CD4-positive, CD25-positive, alpha-beta regulatory T cell (primary cell): ENCODE data around the gene KIF2C. TPM values are rescaled to one million over a fixed set of nuclear protein-coding genes. Genes with fewer than 3 reads are reported as not detected.
A peak's percentile ranks its signal among the peaks of the same experiment; 100 is the strongest.
"Not testable (repeated sequence)": the region's sequence is repeated elsewhere in the genome, so short reads cannot be mapped to it uniquely, and the experiment has no call there.

Source experiments
- ATAC-seq, 2 donors: fragments of 150-1000 bp; cut with Tn5 transposase; one replicate each; pipeline ENCODE4 v1.10.0; 2021; ENCODE audit warnings: low read depth in 2 of 2, moderate number of reproducible peaks in 2 of 2, moderate library complexity in 1 of 2
- DNase-seq, 3 donors: peaks; one replicate each; pipeline versions ENCODE4 v3.0.0 to v3.0.0-alpha.2; 2012 to 2022; ENCODE audit warnings: mixed read lengths in 1 of 3
- H3K27ac ChIP-seq: one replicate; pipeline ENCODE4 v1.7.0; 2013; ENCODE audit warnings: mild to moderate bottlenecking, low read length; ENCODE audit not compliant: insufficient read depth, poor library complexity, severe bottlenecking
- H3K27me3 ChIP-seq: one replicate; pipeline ENCODE4 v1.7.0; 2013; ENCODE audit warnings: low read length; ENCODE audit not compliant: control insufficient read depth, insufficient read depth
- H3K36me3 ChIP-seq: one replicate; pipeline ENCODE4 v1.7.0; 2013; ENCODE audit warnings: mild to moderate bottlenecking, low read length, moderate library complexity; ENCODE audit not compliant: control insufficient read depth, insufficient read depth
- H3K4me1 ChIP-seq: 2 replicates; pipeline ENCODE4 v1.7.0; 2013; ENCODE audit warnings: mild to moderate bottlenecking, low read length; ENCODE audit not compliant: insufficient read depth, control insufficient read depth, poor library complexity, severe bottlenecking
- H3K4me3 ChIP-seq: one replicate; pipeline ENCODE4 v1.7.0; 2013; ENCODE audit warnings: low read depth, mild to moderate bottlenecking, low read length, moderate library complexity
- H3K9me3 ChIP-seq, 2 experiments: 1 replicate in 1 of 2; 2 replicates in 1 of 2; pipeline ENCODE4 v1.7.0; 2013; ENCODE audit warnings: low read length in 2 of 2, mild to moderate bottlenecking in 1 of 2, moderate library complexity in 1 of 2; ENCODE audit not compliant: control insufficient read depth in 2 of 2
- H3K27ac Mint-ChIP-seq, 3 donors: one replicate each; pipeline ENCODE4 v1.8.0; 2020 to 2022; ENCODE audit warnings: mild to moderate bottlenecking in 3 of 3, mixed read lengths in 3 of 3, moderate library complexity in 2 of 3
- H3K27me3 Mint-ChIP-seq: one replicate; pipeline ENCODE4 v1.8.0; 2022; ENCODE audit warnings: mild to moderate bottlenecking, mixed read lengths
- H3K36me3 Mint-ChIP-seq: one replicate; pipeline ENCODE4 v1.8.0; 2020; ENCODE audit warnings: mixed read lengths
- H3K4me1 Mint-ChIP-seq, 4 donors: one replicate each; pipeline ENCODE4 v1.8.0; 2020 to 2022; ENCODE audit warnings: mixed read lengths in 4 of 4, mild to moderate bottlenecking in 1 of 4
- H3K4me3 Mint-ChIP-seq, 4 donors: one replicate each; pipeline ENCODE4 v1.8.0; 2020 to 2022; ENCODE audit warnings: mild to moderate bottlenecking in 4 of 4, mixed read lengths in 4 of 4, moderate library complexity in 3 of 4
- H3K9me3 Mint-ChIP-seq, 7 donors: one replicate each; pipeline ENCODE4 v1.8.0; 2020 to 2022; ENCODE audit warnings: mixed read lengths in 7 of 7, mild to moderate bottlenecking in 3 of 7, moderate library complexity in 2 of 7
- polyA plus RNA-seq, 4 donors: library from polyadenylated mRNA; unstranded; fragments of 300-500 nt; fragmentation: Illumina TruSeq; gene quantifications; one replicate each; pipeline ENCODE4 v1.2.3, GENCODE V29; 2021
- total RNA-seq: library from RNA; stranded (reverse); gene quantifications from one replicate; pipeline ENCODE4 v1.2.3, GENCODE V29; 2022

Gene KIF2C
- total and polyA plus RNA-seq, 5 donors from 2014 or later = 1.1 to 3.9 (median 2.8) TPM

DNA sequence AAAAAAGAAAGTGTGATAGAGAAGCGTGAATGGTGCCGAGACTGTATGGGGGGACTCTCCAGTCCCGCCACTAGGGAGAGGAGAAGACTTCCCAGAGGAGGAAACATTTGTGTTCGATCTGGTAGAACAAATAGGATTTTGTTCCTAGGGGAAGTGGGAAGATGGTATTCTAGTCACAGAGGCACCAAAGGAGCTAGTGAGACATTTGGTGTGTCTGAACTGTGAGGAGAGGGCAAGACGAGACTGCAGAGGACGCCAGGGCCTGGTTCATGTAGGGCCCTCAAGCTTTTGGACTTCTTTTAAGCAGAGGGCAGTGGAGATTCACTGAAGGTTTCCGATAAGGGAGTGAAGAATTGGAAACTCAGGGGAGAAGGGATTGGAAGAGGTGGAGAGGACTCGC is 71.6 kb downstream of the KIF2C start:
- Mint-ChIP-seq H3K36me3 (peaks cover 14% of the 10 kb centered on the region), H3K9me3 (peaks cover 0 to 3% (median 0%) of the 10 kb centered on the region in 7 donors), H3K27me3 (peaks cover 7% of the 10 kb centered on the region), H3K4me3 (peak overlapping the region; percentile 75 to 95 (median 78)), H3K4me1 (peaks cover 6 to 84% (median 49%) of the 10 kb centered on the region in 4 donors), H3K27ac (peak overlapping the region; percentile 99 to 100 (median 99))
- Histone ChIP-seq H3K27ac (peak overlapping the region; percentile 97), H3K36me3 (peaks cover 9% of the 10 kb centered on the region), H3K9me3 (no peaks in the 10 kb centered on the region), H3K4me1 (peaks cover 80% of the 10 kb centered on the region), H3K27me3 (no peaks in the 10 kb centered on the region), H3K4me3 (no peak overlapping the region)
- ATAC-seq (no peak), DNase-seq (no peak)

DNA sequence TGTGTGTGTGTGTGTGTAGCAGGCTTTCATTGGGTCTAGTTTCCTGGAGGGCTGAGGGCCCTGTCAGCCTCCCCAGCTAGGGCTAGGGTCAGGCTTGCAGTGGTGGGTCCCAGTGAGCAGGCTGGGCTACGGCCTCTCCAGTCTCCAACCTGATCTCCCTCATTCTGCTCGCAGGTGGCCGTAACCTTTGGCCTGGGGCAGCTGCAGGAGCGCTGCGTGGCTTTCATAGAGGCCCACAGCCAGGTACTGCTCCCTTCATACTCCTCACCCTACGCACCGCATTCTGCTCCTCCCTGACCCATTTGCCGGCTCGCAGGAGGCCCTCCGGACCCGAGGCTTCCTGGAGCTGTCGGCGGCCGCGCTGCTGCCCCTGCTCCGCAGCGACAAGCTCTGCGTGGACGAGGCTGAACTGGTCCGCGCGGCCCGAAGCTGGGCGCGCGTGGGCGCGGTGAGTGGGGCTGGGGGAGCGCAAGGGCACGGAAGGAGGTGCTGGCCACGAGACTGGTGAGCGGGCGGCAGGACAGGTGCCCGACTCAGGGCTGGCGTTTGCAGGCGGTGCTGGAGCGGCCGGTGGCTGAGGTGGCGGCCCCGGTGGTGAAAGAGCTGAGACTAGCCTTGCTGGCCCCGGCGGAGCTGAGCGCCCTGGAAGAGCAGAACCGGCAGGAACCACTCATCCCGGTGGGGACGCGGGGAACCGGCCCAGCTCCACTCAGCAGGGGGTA is 73.3 kb downstream of the KIF2C start:
- Mint-ChIP-seq H3K36me3 (peaks cover 4% of the 10 kb centered on the region), H3K4me1 (peaks cover 14 to 74% (median 50%) of the 10 kb centered on the region in 4 donors), H3K4me3 (peak overlapping the region in 3 of 4 donors; percentile 88 to 95 (median 90)), H3K27me3 (peaks cover 7% of the 10 kb centered on the region), H3K9me3 (peaks cover 0 to 5% (median 0%) of the 10 kb centered on the region in 7 donors), H3K27ac (peak overlapping the region in 2 of 3 donors; percentile 99 to 100)
- H3K27me3 ChIP-seq = no peaks in the 10 kb centered on the region
- H3K4me1 ChIP-seq = peaks cover 63% of the 10 kb centered on the region
- no peak for DNase-seq
- H3K4me3 ChIP-seq = no peak overlapping the region
- no peaks in the 10 kb centered on the region for H3K36me3 ChIP-seq
- H3K9me3 ChIP-seq = no peaks in the 10 kb centered on the region
- H3K27ac ChIP-seq = peak overlapping the region; percentile 74
- ATAC-seq = no peak

DNA sequence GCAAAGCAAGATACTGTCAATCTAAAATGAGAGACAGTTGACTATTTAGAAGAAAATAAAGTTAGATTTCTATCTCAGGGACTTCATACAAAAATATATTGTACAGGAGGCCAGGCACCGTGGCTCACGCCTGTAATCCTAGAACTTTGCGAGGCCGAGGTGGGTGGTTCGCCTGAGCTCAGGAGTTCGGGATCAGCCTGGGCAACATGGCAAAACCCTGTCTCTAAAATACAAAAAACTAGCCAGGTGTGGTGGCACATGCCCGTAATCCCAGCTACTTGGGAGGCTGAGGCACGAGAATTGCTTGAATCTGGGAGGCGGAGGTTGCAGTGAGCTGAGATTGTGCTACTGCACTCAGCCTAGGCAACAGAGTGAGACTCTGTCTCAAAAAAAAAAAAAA is 76.3 kb downstream of the KIF2C start:
- H3K4me1 Mint-ChIP-seq = peaks cover 17 to 72% (median 48%) of the 10 kb centered on the region in 4 donors
- not testable (repeated sequence) for H3K9me3 Mint-ChIP-seq, DNase-seq, H3K27me3 Mint-ChIP-seq, H3K9me3 ChIP-seq, H3K36me3 Mint-ChIP-seq, ATAC-seq, H3K27ac Mint-ChIP-seq, H3K36me3 ChIP-seq, H3K4me3 ChIP-seq, H3K27ac ChIP-seq, H3K27me3 ChIP-seq
- H3K4me3 Mint-ChIP-seq = peak overlapping the region in 1 of 4 donors; percentile 47
- H3K4me1 ChIP-seq = peaks cover 51% of the 10 kb centered on the region

DNA sequence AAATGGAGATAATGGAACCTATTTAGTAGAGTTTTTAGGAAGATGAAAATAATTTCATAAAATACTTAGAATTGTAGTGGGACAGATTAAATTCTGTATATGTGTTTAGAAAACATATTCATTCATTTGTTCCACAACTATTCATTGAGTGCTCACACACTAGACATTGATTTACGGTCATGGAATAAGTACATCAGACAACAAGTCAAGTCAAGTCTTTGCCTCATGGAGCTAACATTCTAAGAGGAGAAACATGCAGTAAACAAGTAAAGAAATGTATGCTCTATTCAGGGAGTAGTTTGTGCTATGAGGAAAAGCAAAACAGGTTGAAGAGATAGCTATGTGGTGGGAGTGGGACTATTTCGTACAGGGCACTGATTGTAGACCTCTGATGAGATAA is 77.7 kb downstream of the KIF2C start:
- no peaks in the 10 kb centered on the region for H3K9me3 ChIP-seq
- peak overlapping the region; percentile 21 to 92 (median 76) for H3K4me3 Mint-ChIP-seq
- no peak overlapping the region for H3K4me3 ChIP-seq
- no peaks in the 10 kb centered on the region for H3K36me3 ChIP-seq
- peaks cover 38% of the 10 kb centered on the region for H3K4me1 ChIP-seq
- peaks cover 21 to 67% (median 41%) of the 10 kb centered on the region in 4 donors for H3K4me1 Mint-ChIP-seq
- H3K27ac ChIP-seq = no peak overlapping the region
- H3K27ac Mint-ChIP-seq = peak overlapping the region in 2 of 3 donors; percentile 96 to 100
- no peaks in the 10 kb centered on the region for H3K36me3 Mint-ChIP-seq
- H3K9me3 Mint-ChIP-seq = peaks cover 0 to 5% (median 0%) of the 10 kb centered on the region in 7 donors
- no peaks in the 10 kb centered on the region for H3K27me3 Mint-ChIP-seq
- ATAC-seq (no peak), DNase-seq (no peak)
- no peaks in the 10 kb centered on the region for H3K27me3 ChIP-seq

Other genes starting within 250 kb of the KIF2C start
- 2.7 TPM for gene TMEM53, start 65.4 kb upstream of the KIF2C start, total RNA-seq
- gene TMEM53, start 65.4 kb upstream of the KIF2C start, polyA plus RNA-seq = 1 to 10 TPM; 4.2 to 6.8 (median 6.2) TPM
- 24.8 TPM for gene ARMH1, start 65.1 kb upstream of the KIF2C start, total RNA-seq
- 1 to 10 TPM; 3.0 to 5.7 (median 4.3) TPM for gene ARMH1, start 65.1 kb upstream of the KIF2C start, polyA plus RNA-seq
- not detected for gene RNU5D-1, start 8.7 kb upstream of the KIF2C start, total RNA-seq
- not detected for gene RNU5D-1, start 8.7 kb upstream of the KIF2C start, polyA plus RNA-seq
- gene RPS8, start 35.7 kb downstream of the KIF2C start, total RNA-seq = 1,739 TPM
- 1,000 to 10,000 TPM in 2 of 4 donors, 100 to 1,000 TPM in 2; 805 to 1,312 (median 1,070) TPM for gene RPS8, start 35.7 kb downstream of the KIF2C start, polyA plus RNA-seq
- 0.57 TPM for gene BEST4, start 48.3 kb downstream of the KIF2C start, total RNA-seq
- gene BEST4, start 48.3 kb downstream of the KIF2C start, polyA plus RNA-seq = under 1 TPM in 3 of 4 donors, not detected in 1; 0.20 to 0.88 (median 0.78) TPM
- gene PLK3, start 60.5 kb downstream of the KIF2C start, total RNA-seq = 539 TPM
- gene PLK3, start 60.5 kb downstream of the KIF2C start, polyA plus RNA-seq = 10 to 100 TPM; 28.2 to 48.9 (median 43.8) TPM
- 3.6 TPM for gene DYNLT4, start 67.5 kb downstream of the KIF2C start, total RNA-seq
- gene DYNLT4, start 67.5 kb downstream of the KIF2C start, polyA plus RNA-seq = 1 to 10 TPM in 2 of 4 donors, under 1 TPM in 1, not detected in 1; 0.71 to 2.6 (median 2.1) TPM
- 45.4 TPM for gene BTBD19, start 68.7 kb downstream of the KIF2C start, total RNA-seq
- gene BTBD19, start 68.7 kb downstream of the KIF2C start, polyA plus RNA-seq = under 1 TPM in 2 of 4 donors, not detected in 2; 0.31 to 0.87 TPM
- 0.94 TPM for gene PTCH2, start 103.4 kb downstream of the KIF2C start, total RNA-seq
- under 1 TPM in 2 of 4 donors, not detected in 2; 0.05 to 0.13 TPM for gene PTCH2, start 103.4 kb downstream of the KIF2C start, polyA plus RNA-seq
- gene EIF2B3, start 246.8 kb downstream of the KIF2C start, total RNA-seq = 11.8 TPM
- gene EIF2B3, start 246.8 kb downstream of the KIF2C start, polyA plus RNA-seq = 10 to 100 TPM; 13.5 to 20.3 (median 16.2) TPM